ENCODE measurements around the gene SIAH2.

SIAH2 gene

DNA sequence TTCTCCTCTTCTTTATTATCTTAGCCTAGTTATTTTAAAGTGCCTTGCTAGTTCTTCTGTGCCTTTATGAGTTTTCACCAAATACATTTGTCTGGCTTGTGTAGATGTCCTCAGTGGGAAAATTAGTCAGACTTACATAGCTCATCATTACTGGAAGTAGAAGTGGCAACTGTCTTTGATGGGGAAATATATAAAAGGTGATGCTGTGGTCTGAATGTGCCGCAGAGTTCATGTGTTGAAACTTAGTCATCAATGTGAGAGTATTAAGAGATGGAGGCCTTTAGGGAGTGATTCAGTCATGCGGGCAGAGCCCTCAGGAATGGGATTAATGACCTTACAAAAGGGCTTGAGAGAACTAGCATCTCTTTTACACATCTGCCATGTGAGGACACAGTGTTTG is 52.9 kb downstream of the SIAH2 start:
- no peak overlapping the region for H3K4me3 ChIP-seq (ENCODE audit: low read length)
- DNase-seq (ENCODE audit: low read depth) = no peak
- no peak for TF ChIP-seq CTCF (IDR thresholded peaks at IDR 0.05; ENCODE audit: insufficient read depth, low read depth, low read length, missing control alignments)

GRCh38 chr3:150703756-150704344 is 59.1 kb downstream of the SIAH2 start, which contains the start of gene ERICH6:
TSS of gene ERICH6 (minus strand) at chr3:150703920. CDS start at chr3:150703898, 22 bp downstream.
- peak; percentile 91 for DNase-seq (ENCODE audit: low read depth)
- TF ChIP-seq CTCF (IDR thresholded peaks at IDR 0.05; ENCODE audit: insufficient read depth, low read depth, low read length, missing control alignments) = peak; percentile 32
- H3K4me3 ChIP-seq (ENCODE audit: low read length) = peak within 1 kb of the TSS; percentile 51

DNA sequence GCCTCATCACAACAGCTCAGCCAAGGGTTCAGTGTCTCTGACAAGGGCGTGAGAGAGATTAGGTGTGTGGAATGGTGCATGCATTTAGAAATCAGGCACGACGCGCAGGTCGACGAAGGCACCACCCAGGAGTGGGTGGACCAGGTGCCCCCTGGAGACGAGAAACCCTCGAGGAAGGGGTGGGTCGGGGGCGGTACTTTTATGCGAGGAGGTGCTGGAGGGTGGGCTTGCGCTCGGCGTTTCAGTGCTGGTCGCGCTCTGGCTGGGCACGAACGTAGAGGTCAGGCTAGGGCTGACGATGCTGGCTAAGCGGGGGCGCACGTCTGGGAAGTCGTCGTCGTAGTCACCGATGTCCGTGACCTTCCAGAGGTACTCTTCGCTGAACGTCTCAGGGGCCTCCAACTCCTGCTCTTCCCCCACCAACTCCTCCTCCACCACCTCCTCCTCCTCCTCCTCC is 59.6 kb downstream of the SIAH2 start:
- TF ChIP-seq CTCF (IDR thresholded peaks at IDR 0.05; ENCODE audit: insufficient read depth, low read depth, low read length, missing control alignments) = no peak
- peak overlapping the region; percentile 51 for H3K4me3 ChIP-seq (ENCODE audit: low read length)
- peak; percentile 4 for DNase-seq (ENCODE audit: low read depth)

GRCh38 chr3:150699068-150699639 is 63.8 kb downstream of the SIAH2 start:
- H3K4me3 ChIP-seq (ENCODE audit: low read length) = no peak overlapping the region
- TF ChIP-seq CTCF (IDR thresholded peaks at IDR 0.05; ENCODE audit: insufficient read depth, low read depth, low read length, missing control alignments) = no peak
- peak; percentile 79 for DNase-seq (ENCODE audit: low read depth)

- no peak for TF ChIP-seq CTCF (IDR thresholded peaks at IDR 0.05; ENCODE audit: insufficient read depth, low read depth, low read length, missing control alignments)
- H3K4me3 ChIP-seq (ENCODE audit: low read length) = no peak overlapping the region
- DNase-seq (ENCODE audit: low read depth) = peak; percentile 4
Observed at GRCh38 chr3:150697646-150698045, 65.3 kb downstream of the SIAH2 start.

DNA sequence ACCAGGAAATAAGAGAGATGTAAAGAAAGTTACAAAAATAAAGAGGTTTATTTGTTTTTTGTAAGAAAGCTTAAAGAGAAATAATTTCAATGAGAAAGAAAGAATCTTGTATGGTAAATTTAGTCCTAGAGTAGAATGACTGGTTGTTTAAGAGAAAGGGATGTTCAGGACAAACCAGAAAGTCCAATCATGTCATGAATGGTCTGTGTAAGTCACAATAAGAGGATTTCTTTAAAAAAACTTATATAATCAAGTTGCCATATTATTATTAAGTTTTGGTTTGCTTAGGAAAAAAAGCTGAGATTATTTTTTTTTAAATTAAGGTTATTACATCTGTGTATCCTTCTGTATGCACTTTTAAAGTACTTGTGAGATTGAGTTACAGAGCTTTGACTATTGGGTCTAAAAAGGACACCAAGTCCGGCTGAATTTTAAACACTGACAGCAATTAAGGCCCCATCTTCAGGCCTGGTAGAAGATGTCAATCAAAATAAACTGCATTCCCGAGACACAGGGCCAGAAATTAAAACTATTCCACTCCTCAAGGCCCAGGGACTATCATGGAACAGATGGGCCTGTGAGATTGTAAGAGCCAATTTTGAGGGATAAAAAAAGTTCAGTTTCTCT is 71.4 kb downstream of the SIAH2 start:
- TF ChIP-seq CTCF (IDR thresholded peaks at IDR 0.05; ENCODE audit: insufficient read depth, low read depth, low read length, missing control alignments) = no peak
- H3K4me3 ChIP-seq (ENCODE audit: low read length) = no peak overlapping the region
- no peak for DNase-seq (ENCODE audit: low read depth)

Data from epithelial cell of esophagus (primary cell).